ENCODE measurements around the gene KIF26A. TPM values are rescaled to one million over a fixed set of nuclear protein-coding genes. Genes with fewer than 3 reads are reported as not detected.

The KIF26A gene
- total and polyA plus RNA-seq, 2 experiments from 2014 or later = 5.6 to 103 TPM

DNA sequence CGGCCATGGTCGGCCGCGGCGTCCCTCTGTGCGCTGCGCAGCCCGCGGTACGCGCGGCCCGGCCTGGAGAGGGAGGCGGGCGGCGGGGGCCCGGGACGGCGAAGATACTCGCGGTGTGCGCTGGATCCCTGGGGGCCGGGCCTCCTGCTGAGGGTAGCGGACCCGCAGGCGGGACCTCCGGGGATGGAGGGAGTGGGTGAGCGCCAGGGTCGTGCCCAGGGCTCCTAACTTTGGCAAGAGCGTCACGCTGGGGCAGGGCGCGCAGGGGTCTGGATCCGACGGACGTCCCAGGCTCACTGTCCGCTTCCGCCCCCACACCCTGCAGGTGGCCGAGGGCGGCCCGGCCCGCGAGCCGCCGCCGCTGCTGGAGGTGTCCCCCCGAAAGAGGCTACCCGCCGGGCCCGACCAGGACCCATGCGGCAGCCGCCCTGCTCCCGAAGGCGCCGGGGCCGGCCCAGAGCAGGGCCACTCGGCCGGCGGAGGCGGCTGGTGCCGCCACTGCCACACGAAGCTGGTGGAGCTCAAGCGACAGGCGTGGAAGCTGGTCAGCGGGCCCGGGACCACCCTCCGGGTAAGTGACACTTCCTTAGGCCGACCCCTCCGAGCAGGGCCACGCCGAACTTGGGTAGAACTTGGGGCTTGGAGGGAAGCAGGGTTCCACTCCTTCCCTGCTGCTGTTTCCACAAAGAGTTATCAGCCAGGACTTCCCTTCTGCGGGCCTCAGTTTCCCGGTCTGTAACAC lies 502 bp downstream of the KIF26A start:
- DNase-seq (ENCODE audit: low spot score) (no peak), ATAC-seq (peak; percentile 0; the same call in 2 of the 3 replicates)
- Histone ChIP-seq H3K9me2 (ENCODE audit: insufficient read depth) (no peaks in the 10 kb centered on the region), H3K36me3 (ENCODE audit: insufficient read depth) (no peaks in the 10 kb centered on the region), H2AFZ (no peak overlapping the region), H3K27ac (ENCODE audit: low read depth) (no peak overlapping the region), H3K4me2 (peak overlapping the region; percentile 90), H3K4me1 (ENCODE audit: insufficient read depth) (peaks cover 12% of the 10 kb centered on the region), H3K4me3 (peak overlapping the region; percentile 71), H3F3A (replicated peaks; ENCODE audit: low read depth) (no peaks in the 10 kb centered on the region), H3K79me2 (replicated peaks; ENCODE audit: insufficient read depth) (peaks cover 45% of the 10 kb centered on the region), H3K27me3 (ENCODE audit: insufficient read depth) (peaks cover 27% of the 10 kb centered on the region), H4K20me1 (replicated peaks; ENCODE audit: insufficient read depth) (peaks cover 4% of the 10 kb centered on the region)
- Mint-ChIP-seq H3K27ac (no peak overlapping the region), H3K9me3 (no peaks in the 10 kb centered on the region), H3K27me3 (ENCODE audit: insufficient read depth, low read depth, poor library complexity) (peaks cover 32% of the 10 kb centered on the region), H3K4me3 (peak overlapping the region; percentile 72), H3K36me3 (ENCODE audit: low read depth) (no peaks in the 10 kb centered on the region), H3K4me1 (peaks cover 27% of the 10 kb centered on the region; the same call in 2 of the 3 replicates)
- TF ChIP-seq, protein P1, sequence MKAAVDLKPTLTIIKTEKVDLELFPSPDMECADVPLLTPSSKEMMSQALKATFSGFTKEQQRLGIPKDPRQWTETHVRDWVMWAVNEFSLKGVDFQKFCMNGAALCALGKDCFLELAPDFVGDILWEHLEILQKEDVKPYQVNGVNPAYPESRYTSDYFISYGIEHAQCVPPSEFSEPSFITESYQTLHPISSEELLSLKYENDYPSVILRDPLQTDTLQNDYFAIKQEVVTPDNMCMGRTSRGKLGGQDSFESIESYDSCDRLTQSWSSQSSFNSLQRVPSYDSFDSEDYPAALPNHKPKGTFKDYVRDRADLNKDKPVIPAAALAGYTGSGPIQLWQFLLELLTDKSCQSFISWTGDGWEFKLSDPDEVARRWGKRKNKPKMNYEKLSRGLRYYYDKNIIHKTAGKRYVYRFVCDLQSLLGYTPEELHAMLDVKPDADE (IDR thresholded peaks at IDR 0.05) = no peak
- no peak for TF ChIP-seq STAT1 (IDR thresholded peaks at IDR 0.05; ENCODE audit: unreplicated experiment)

DNA sequence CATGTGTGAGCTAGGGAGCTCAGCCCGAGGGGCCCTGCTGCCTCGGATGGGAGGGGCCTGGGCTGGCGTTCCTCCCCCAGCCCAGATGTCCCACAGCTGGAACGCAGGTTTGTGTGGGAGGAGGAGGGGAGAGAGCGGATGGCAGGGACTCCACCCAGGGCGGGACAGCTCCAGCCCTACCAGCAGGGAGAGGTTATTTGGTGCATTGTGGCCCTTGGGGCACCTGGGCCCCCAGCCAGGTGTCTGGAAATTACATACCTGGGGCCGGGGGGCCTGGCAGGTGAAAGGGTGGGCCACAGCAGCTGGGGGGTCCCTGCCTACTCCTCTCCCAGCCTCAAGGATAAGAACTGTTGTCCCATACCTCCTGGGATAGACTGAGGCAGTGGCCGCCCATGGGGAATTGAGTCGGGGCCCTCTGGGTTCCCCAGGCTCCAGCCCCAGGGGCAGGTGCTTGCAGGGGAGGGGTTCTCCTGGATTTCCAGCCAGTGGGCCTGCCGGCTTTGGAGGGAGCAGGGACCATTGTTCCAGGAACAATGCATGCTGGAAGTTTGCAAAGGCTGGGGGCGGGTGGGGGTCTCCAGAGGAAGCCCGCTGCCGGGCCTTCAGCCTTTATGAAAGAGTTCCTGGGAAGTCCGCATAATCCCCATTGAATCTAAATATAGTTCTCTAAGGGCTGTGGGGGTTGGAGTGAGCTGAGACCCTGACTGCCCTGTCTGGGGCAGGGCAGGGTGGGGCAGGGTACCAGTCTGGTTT lies 1.2 kb downstream of the KIF26A start:
- H3K36me3 Mint-ChIP-seq (ENCODE audit: low read depth) = no peaks in the 10 kb centered on the region; the same call in 2 of the 3 replicates
- no peak for TF ChIP-seq ZNF114 (CRISPR knock-in tag; IDR thresholded peaks at IDR 0.05)
- no peak for TF ChIP-seq EZH2phosphoT487 (IDR thresholded peaks at IDR 0.05; ENCODE audit: unreplicated experiment)
- no peak for TF ChIP-seq ZNF331 (CRISPR knock-in tag; IDR thresholded peaks at IDR 0.05; ENCODE audit: low read depth)
- TF ChIP-seq, protein P2, sequence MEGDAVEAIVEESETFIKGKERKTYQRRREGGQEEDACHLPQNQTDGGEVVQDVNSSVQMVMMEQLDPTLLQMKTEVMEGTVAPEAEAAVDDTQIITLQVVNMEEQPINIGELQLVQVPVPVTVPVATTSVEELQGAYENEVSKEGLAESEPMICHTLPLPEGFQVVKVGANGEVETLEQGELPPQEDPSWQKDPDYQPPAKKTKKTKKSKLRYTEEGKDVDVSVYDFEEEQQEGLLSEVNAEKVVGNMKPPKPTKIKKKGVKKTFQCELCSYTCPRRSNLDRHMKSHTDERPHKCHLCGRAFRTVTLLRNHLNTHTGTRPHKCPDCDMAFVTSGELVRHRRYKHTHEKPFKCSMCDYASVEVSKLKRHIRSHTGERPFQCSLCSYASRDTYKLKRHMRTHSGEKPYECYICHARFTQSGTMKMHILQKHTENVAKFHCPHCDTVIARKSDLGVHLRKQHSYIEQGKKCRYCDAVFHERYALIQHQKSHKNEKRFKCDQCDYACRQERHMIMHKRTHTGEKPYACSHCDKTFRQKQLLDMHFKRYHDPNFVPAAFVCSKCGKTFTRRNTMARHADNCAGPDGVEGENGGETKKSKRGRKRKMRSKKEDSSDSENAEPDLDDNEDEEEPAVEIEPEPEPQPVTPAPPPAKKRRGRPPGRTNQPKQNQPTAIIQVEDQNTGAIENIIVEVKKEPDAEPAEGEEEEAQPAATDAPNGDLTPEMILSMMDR (conservative IDR thresholded peaks at IDR 0.05; ENCODE audit: low read depth in 2 of 2) = no peak
- TF ChIP-seq STAT1 (IDR thresholded peaks at IDR 0.05; ENCODE audit: unreplicated experiment) = no peak
- no peak for TF ChIP-seq JUNB (IDR thresholded peaks at IDR 0.05; ENCODE audit: unreplicated experiment)
- H3K9me3 Mint-ChIP-seq = no peaks in the 10 kb centered on the region
- peaks cover 28% of the 10 kb centered on the region for H3K27me3 Mint-ChIP-seq (ENCODE audit: insufficient read depth, low read depth, poor library complexity)
- H3K9me2 ChIP-seq (ENCODE audit: insufficient read depth) = no peaks in the 10 kb centered on the region
- H3K27ac ChIP-seq (ENCODE audit: low read depth) = no peak overlapping the region
- H2AFZ ChIP-seq = no peak overlapping the region
- no peaks in the 10 kb centered on the region for H3F3A ChIP-seq (replicated peaks; ENCODE audit: low read depth)
- H3K4me2 ChIP-seq = peak overlapping the region; percentile 90
- no peak overlapping the region for H3K27ac Mint-ChIP-seq
- H3K4me3 Mint-ChIP-seq = peak overlapping the region; percentile 72
- ATAC-seq (peak; percentile 1), DNase-seq (ENCODE audit: low spot score) (no peak)
- H3K4me1 ChIP-seq (ENCODE audit: insufficient read depth) = peaks cover 12% of the 10 kb centered on the region
- peaks cover 29% of the 10 kb centered on the region for H3K4me1 Mint-ChIP-seq
- H3K27me3 ChIP-seq (ENCODE audit: insufficient read depth) = peaks cover 27% of the 10 kb centered on the region
- peaks cover 53% of the 10 kb centered on the region for H3K79me2 ChIP-seq (replicated peaks; ENCODE audit: insufficient read depth)
- peak overlapping the region; percentile 71 for H3K4me3 ChIP-seq
- peaks cover 4% of the 10 kb centered on the region for H4K20me1 ChIP-seq (replicated peaks; ENCODE audit: insufficient read depth)
- H3K36me3 ChIP-seq (ENCODE audit: insufficient read depth) = no peaks in the 10 kb centered on the region
